Natural killer cell (primary cell): Measurements from ENCODE around the gene SPCS1. TPM values are rescaled to one million over a fixed set of nuclear protein-coding genes. Genes with fewer than 3 reads are reported as not detected.

Experiments
- ATAC-seq, 3 donors: fragments of 150-1000 bp in 2 of 3; fragments of 200-7000 bp in 1 of 3; cut with Tn5 transposase; 1 replicate in 1 of 3; 2 replicates in 2 of 3; pipeline ENCODE4 v1.10.0; 2021; ENCODE audit warnings: mild to moderate bottlenecking in 2 of 3, moderate library complexity in 2 of 3
- DNase-seq, 2 donors: peaks; one replicate each; pipeline versions ENCODE4 v3.0.0 to v3.0.0-alpha.2; 2013 to 2021; ENCODE audit warnings: mixed read lengths in 1 of 2
- H3K27ac ChIP-seq: one replicate; pipeline ENCODE4 v1.5.1; 2013; ENCODE audit warnings: mild to moderate bottlenecking, low read length
- H3K27me3 ChIP-seq: one replicate; pipeline ENCODE4 v1.6.1; 2013; ENCODE audit warnings: low read length; ENCODE audit not compliant: control insufficient read depth, insufficient read depth
- H3K36me3 ChIP-seq: one replicate; pipeline ENCODE4 v1.6.1; 2013; ENCODE audit warnings: low read length; ENCODE audit not compliant: control insufficient read depth, insufficient read depth
- H3K4me1 ChIP-seq: one replicate; pipeline ENCODE4 v1.6.1; 2013; ENCODE audit warnings: low read length; ENCODE audit not compliant: control insufficient read depth, insufficient read depth
- H3K4me3 ChIP-seq: one replicate; pipeline ENCODE4 v1.5.1; 2013; ENCODE audit warnings: low read length
- H3K9me3 ChIP-seq: one replicate; pipeline ENCODE4 v1.6.1; 2013; ENCODE audit warnings: low read length; ENCODE audit not compliant: control insufficient read depth, insufficient read depth
- H3K27ac Mint-ChIP-seq, 2 donors: one replicate each; pipeline ENCODE4 v1.8.0; 2022; ENCODE audit warnings: mild to moderate bottlenecking in 2 of 2, mixed read lengths in 2 of 2, moderate library complexity in 1 of 2
- H3K27me3 Mint-ChIP-seq, 2 donors: one replicate each; pipeline ENCODE4 v1.8.0; 2022; ENCODE audit warnings: low read depth in 2 of 2, mixed read lengths in 2 of 2
- H3K36me3 Mint-ChIP-seq: one replicate; pipeline ENCODE4 v1.8.0; 2022; ENCODE audit warnings: mixed read lengths
- H3K4me1 Mint-ChIP-seq, 2 donors: one replicate each; pipeline ENCODE4 v1.8.0; 2022; ENCODE audit warnings: mixed read lengths in 2 of 2
- H3K4me3 Mint-ChIP-seq: one replicate; pipeline ENCODE4 v1.8.0; 2022; ENCODE audit warnings: mild to moderate bottlenecking, moderate library complexity, mixed read lengths
- H3K9me3 Mint-ChIP-seq, 2 donors: one replicate each; pipeline ENCODE4 v1.8.0; 2022; ENCODE audit warnings: mixed read lengths in 2 of 2
- CTCF ChIP-seq: fragments of 200-600 bp; IDR thresholded peaks from one replicate; pipeline ENCODE4 v1.8.0; 2022; ENCODE audit warnings: antibody characterized with exemption
- WGBS: methylation state at CpG from one replicate; pipeline ENCODE4 v1.1.7; 2013; ENCODE audit warnings: missing lambda C conversion rate; ENCODE audit not compliant: insufficient coverage; 5-methylcytosine and 5-hydroxymethylcytosine counted together
- intact Hi-C: fragments of 100-400 bp; cut with micrococcal nuclease; formaldehyde crosslinking; loops from one replicate; pipeline ENCODE4 v1.14.2; 2022
- total RNA-seq, 4 donors: library from RNA; stranded (reverse); fragments of 120-200 nt in 1 of 4; gene quantifications; one replicate each; pipeline versions ENCODE4 v1.2.3 to v1.2.4, GENCODE V29; 2013 to 2022

Gene SPCS1
- total RNA-seq, 3 donors from 2014 or later (not counting 1 experiment from before 2014, with no cell fraction given), result 52.4 to 64.4 (median 57.3) TPM

- TF ChIP-seq CTCF, result no peak
- intact Hi-C loops, result no loop called here
- H3K27ac ChIP-seq, result no peak overlapping the region
- Mint-ChIP-seq H3K9me3 (peaks cover 0 to 3% of the 10 kb centered on the region in 2 donors), H3K27me3 (no peaks in the 10 kb centered on the region), H3K4me3 (peak overlapping the region; percentile 4), H3K27ac (peak overlapping the region; percentile 50 to 72), H3K36me3 (no peaks in the 10 kb centered on the region), H3K4me1 (peaks cover 15 to 17% of the 10 kb centered on the region in 2 donors)
- 64% methylated on average over 6 of the region's 6 CpGs for WGBS
- peaks cover 3% of the 10 kb centered on the region for H3K36me3 ChIP-seq
- peaks cover 8% of the 10 kb centered on the region for H3K4me1 ChIP-seq
- H3K9me3 ChIP-seq, result peaks cover 10% of the 10 kb centered on the region
- H3K27me3 ChIP-seq, result no peaks in the 10 kb centered on the region
- DNase-seq (peak in 1 of 2 donors; percentile 55), ATAC-seq (peak in 2 of 3 donors; percentile 55 to 70)
- H3K4me3 ChIP-seq, result no peak overlapping the region
Measured at GRCh38 chr3:52721002-52721729, 15.3 kb downstream of the SPCS1 start.

- intact Hi-C loops, result no loop called here
- ATAC-seq, result no peak
- Mint-ChIP-seq H3K36me3 (no peaks in the 10 kb centered on the region), H3K9me3 (peaks cover 0 to 3% of the 10 kb centered on the region in 2 donors), H3K4me3 (no peak overlapping the region), H3K4me1 (peaks cover 10 to 17% of the 10 kb centered on the region in 2 donors), H3K27ac (peak overlapping the region in 1 of 2 donors; percentile 72), H3K27me3 (no peaks in the 10 kb centered on the region)
- no peak overlapping the region for H3K27ac ChIP-seq
- H3K27me3 ChIP-seq, result no peaks in the 10 kb centered on the region
- TF ChIP-seq CTCF, result no peak
- peaks cover 8% of the 10 kb centered on the region for H3K4me1 ChIP-seq
- DNase-seq, result no peak
- no peak overlapping the region for H3K4me3 ChIP-seq
- H3K36me3 ChIP-seq, result peaks cover 3% of the 10 kb centered on the region
- 100% methylated on average over 1 of the region's 1 CpG for WGBS
- peaks cover 10% of the 10 kb centered on the region for H3K9me3 ChIP-seq
Measured at GRCh38 chr3:52721730-52722008, 15.8 kb downstream of the SPCS1 start.

- H3K4me3 Mint-ChIP-seq, result no peak overlapping the region
- no peak overlapping the region for H3K4me3 ChIP-seq
- H3K36me3 Mint-ChIP-seq, result no peaks in the 10 kb centered on the region
- peaks cover 10 to 17% of the 10 kb centered on the region in 2 donors for H3K4me1 Mint-ChIP-seq
- H3K36me3 ChIP-seq, result peaks cover 3% of the 10 kb centered on the region
- WGBS, result 99% methylated on average over 7 of the region's 7 CpGs
- H3K27me3 ChIP-seq, result no peaks in the 10 kb centered on the region
- TF ChIP-seq CTCF, result no peak
- DNase-seq (no peak), ATAC-seq (no peak)
- H3K4me1 ChIP-seq, result peaks cover 8% of the 10 kb centered on the region
- no peak overlapping the region for H3K27ac ChIP-seq
- peaks cover 10% of the 10 kb centered on the region for H3K9me3 ChIP-seq
- no peaks in the 10 kb centered on the region for H3K27me3 Mint-ChIP-seq
- intact Hi-C loops, result no loop called here
- H3K9me3 Mint-ChIP-seq, result peaks cover 0 to 3% of the 10 kb centered on the region in 2 donors
- H3K27ac Mint-ChIP-seq, result no peak overlapping the region
Measured at GRCh38 chr3:52722491-52722890, 16.6 kb downstream of the SPCS1 start.

GRCh38 chr3:52723935-52724334 is 18.0 kb downstream of the SPCS1 start:
- H3K27me3 Mint-ChIP-seq, result no peaks in the 10 kb centered on the region
- Histone ChIP-seq H3K36me3 (peaks cover 2% of the 10 kb centered on the region), H3K4me3 (no peak overlapping the region), H3K27me3 (no peaks in the 10 kb centered on the region), H3K27ac (no peak overlapping the region), H3K9me3 (peaks cover 17% of the 10 kb centered on the region), H3K4me1 (peaks cover 8% of the 10 kb centered on the region)
- DNase-seq (no peak), ATAC-seq (no peak)
- peaks cover 10 to 17% of the 10 kb centered on the region in 2 donors for H3K4me1 Mint-ChIP-seq
- WGBS, result 97% methylated on average over 5 of the region's 5 CpGs
- intact Hi-C loops, result no loop called here
- no peak for TF ChIP-seq CTCF
- H3K4me3 Mint-ChIP-seq, result no peak overlapping the region
- H3K27ac Mint-ChIP-seq, result no peak overlapping the region
- H3K36me3 Mint-ChIP-seq, result no peaks in the 10 kb centered on the region
- H3K9me3 Mint-ChIP-seq, result peaks cover 0 to 4% of the 10 kb centered on the region in 2 donors
